Retinal pigment epithelial cell (primary cell): ENCODE results near the gene UVRAG.

Experiments
- DNase-seq: peaks from one replicate; pipeline ENCODE4 v3.0.0-alpha.2; 2010; ENCODE audit warnings: low read depth
- H3K4me3 ChIP-seq: 2 replicates; pipeline ENCODE4 v1.5.1; 2011; ENCODE audit warnings: mild to moderate bottlenecking, low read length, control low read depth, moderate library complexity
- CTCF ChIP-seq: conservative IDR thresholded peaks from 2 replicates; pipeline ENCODE4 v1.5.1; 2011; ENCODE audit warnings: low read depth, low read length, control low read depth, inconsistent platforms

Gene UVRAG

GRCh38 chr11:75905434-75905833 lies 90.4 kb downstream of the UVRAG start:
- no peak for DNase-seq
- TF ChIP-seq CTCF = no peak
- no peak overlapping the region for H3K4me3 ChIP-seq

GRCh38 chr11:75907906-75908527 lies 93.0 kb downstream of the UVRAG start:
- no peak for DNase-seq
- H3K4me3 ChIP-seq = no peak overlapping the region
- no peak for TF ChIP-seq CTCF

DNA sequence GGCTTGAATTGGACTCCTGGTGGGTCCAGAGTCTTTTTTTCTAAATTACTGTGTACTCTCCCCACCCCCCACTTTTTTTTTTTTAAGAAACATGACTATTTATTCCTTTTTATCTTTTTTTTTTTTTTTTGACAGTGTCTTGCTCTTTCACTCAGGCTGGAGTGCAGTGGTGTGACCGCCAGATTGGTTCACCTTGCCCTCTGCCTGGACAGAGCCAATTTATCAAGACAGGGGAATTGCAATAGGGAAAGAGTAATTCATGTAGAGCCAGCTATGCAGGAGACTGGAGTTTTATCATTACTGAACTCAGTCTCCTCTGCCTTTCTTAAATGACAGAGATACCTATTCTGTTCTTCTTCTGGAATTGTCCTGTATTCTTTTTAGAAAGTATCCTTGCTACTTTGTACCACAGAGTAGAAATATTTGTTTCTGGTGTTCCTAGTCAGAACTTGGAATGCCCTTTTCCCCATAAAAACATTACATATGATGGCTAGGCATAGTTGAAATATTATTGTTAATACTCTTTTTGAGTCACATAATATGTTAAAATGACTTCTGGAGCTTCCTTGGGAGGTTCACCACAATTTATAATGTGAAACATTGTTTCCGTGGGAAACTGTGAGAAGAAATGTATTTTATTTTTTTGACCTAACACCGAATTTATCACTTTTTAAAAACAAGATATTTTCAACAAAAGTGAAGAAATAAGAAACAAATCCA lies 95.6 kb downstream of the UVRAG start:
- DNase-seq = no peak
- no peak overlapping the region for H3K4me3 ChIP-seq
- no peak for TF ChIP-seq CTCF

DNA sequence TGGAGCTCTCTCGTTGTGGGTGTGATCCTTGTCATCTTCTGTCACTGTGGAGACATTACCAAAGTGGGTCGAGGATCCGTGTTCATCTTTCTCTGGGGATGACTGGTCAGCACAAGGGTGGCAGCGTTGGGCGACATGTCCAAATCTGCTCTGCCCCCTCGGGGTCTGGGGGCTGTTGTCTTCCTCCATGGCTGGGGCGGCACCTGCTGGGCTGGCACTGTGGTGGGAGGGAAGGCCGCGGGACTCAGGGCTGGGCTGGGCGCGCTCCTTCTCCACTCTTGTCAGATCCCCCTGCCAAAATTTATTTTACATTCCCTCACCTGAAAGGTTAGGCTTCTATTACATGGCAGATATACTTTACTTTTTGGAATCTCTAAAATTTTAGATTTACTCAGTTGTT lies 96.4 kb downstream of the UVRAG start:
- DNase-seq = no peak
- no peak overlapping the region for H3K4me3 ChIP-seq
- TF ChIP-seq CTCF = no peak

DNA sequence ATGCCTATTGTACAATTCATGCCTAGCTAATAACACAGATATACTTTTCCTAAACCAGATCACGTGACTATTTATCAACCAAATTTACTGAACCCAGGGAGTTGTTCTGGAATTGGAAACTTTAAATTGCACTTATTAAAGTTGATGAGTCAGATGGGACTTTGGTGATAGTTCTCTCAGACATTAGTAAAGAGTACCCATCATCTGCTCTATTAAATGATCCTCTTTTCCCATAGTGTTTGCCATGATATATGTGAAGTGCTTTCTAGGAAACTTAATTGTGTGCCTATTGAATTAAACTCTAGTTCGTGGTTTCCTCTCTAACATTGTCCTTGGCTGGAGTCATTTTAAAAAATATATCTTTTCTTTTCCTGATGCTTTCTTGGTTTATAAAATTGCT lies 99.0 kb downstream of the UVRAG start:
- H3K4me3 ChIP-seq = no peak overlapping the region
- no peak for TF ChIP-seq CTCF
- no peak for DNase-seq

DNA sequence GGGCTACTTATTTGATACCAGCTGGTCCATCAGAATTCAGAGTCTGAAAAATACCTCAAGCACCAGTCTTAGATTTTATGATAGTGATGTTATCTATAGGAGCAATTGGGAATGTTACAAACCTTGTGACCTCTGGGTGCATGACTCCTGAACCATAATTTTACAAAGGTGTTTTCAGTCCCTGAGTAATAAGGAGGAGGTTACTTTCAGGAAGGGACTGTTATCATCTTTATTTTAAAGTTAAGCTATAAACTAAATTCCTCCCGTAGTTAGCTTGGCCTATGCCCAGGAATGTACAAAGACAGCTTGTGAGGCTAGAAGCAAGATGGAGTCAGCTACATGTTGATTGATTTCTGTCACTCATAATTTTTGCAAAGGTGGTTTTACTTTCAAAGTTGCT lies 101.9 kb downstream of the UVRAG start:
- no peak for DNase-seq
- no peak for TF ChIP-seq CTCF
- no peak overlapping the region for H3K4me3 ChIP-seq

DNA sequence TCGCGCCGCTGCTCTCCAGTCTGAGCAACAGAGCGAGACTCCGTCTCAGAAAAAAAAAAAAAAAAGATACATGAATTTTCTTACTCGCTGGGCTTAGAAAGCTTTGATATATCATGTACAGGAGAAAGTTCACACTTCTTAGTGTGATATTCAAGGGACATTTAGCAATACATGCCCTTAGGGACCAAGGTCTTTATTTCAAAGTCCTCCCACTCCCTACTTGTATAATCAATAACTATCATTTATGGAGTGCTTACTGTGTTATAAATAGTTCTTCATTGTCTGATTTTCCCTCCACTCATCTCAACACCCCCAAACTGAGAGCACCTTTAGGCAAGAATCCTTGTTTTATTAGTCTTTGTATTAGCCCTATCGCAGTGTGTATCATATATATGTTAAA lies 103.3 kb downstream of the UVRAG start:
- no peak for DNase-seq
- no peak for TF ChIP-seq CTCF
- no peak overlapping the region for H3K4me3 ChIP-seq
